ENCODE results near the gene MTPN.

- TF ChIP-seq POLR2A (IDR thresholded peaks at IDR 0.05) (no peak), CTCF (IDR thresholded peaks at IDR 0.05) (no peak), POLR2AphosphoS5 (IDR thresholded peaks at IDR 0.05) (no peak)
Observed at GRCh38 chr7:135990258-135990657, 13.1 kb upstream of the MTPN start.

Data from breast epithelium (tissue), 3 donors.